Hindlimb muscle (tissue), 1 donor: Measurements from ENCODE around the gene MTNR1B. TPM values are rescaled to one million over a fixed set of nuclear protein-coding genes. Genes with fewer than 3 reads are reported as not detected.

ENCODE experiments used
- DNase-seq: peaks from one replicate; pipeline ENCODE4 v3.0.0-alpha.2; 2013
- polyA plus RNA-seq: library from polyadenylated mRNA; unstranded; fragments of 120-200 nt; gene quantifications from one replicate; pipeline ENCODE4 v1.2.1, GENCODE V29; 2013; ENCODE audit not compliant: insufficient read length

MTNR1B gene
- not detected for polyA plus RNA-seq

DNA sequence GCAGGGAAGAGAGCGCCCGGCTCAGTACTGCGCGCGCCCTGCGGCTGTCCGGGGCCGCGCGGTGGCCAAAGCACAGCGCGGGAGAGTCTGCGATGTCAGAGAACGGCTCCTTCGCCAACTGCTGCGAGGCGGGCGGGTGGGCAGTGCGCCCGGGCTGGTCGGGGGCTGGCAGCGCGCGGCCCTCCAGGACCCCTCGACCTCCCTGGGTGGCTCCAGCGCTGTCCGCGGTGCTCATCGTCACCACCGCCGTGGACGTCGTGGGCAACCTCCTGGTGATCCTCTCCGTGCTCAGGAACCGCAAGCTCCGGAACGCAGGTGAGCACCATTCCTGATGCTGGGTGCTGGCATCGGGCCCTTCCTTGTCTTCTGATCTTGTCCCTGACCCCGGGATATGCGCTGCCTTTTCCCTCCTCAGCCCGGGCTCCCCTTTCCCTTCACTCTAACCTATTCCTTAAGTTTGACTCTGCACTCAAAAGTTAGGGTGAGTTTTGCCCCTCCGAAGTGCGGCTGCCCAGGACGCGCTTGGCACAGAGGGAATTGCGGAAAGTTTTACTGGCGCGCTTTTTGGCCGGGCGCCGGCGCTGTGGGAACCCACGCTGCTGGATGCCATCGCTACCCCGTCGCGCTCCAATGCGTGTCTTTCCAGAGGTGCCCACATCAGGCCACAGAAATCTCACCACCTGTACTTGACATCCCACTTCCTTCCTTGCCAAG is at the start of gene MTNR1B:
MTNR1B (plus strand) TSS at position 18 of the 714 bp plus-strand sequence; CDS start at position 93, 75 bp downstream.
- no peak for DNase-seq

DNA sequence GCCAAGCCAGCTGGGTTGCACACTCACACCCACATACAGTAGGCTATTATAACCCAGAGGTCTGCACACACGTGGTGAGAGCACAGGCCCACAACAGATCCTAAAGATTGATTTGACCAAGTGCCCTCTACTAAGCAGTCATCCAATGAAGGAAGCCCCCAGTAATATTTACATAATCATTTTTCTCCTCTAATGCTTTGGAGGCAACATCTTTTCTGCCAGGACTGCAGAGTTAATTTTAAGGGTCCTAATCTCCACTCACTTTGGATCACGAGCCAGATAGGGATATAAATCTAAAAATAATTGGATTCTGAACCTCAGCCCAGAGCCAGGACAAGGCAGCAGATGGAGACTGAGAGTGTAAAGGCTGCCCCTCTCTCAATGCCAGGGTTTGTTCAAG is 49.1 kb upstream of the MTNR1B start:
- no peak for DNase-seq

DNA sequence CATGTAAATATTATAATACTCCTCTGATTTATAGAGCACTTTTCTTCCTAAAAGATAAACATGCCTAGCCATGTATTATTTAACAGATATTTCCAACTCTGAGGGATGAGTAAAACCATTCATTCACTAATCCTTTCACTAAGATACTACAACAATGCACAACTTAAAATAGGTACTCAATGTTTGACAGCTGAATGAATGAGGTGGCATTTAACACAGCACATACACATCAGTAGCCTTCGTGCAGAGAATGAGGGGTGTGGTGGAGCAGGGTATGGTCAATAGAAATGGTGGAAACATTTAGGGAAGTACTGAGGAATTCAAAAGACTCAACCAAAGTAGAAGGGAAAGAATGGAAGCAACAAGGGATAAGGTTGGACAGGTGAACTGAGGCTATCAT is 46.7 kb upstream of the MTNR1B start:
- DNase-seq = no peak

DNA sequence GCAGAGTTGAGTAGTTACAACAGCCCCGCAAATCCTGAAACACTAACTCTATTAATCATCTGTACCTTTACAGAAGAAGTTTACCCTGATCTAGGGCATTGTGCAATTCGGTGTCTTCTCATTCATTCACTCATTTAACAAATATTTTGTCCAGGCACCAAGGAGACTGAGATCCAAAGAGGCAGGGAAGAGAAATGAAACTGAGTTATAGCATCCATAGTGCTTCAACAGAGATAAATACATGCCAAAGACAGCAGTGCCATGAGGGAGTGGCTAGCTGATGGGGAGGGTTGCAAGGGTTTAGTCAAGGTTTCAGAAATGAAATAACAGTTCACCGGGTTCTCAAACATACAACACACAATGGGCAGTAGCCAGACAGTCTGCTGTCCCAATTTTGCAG is 40.2 kb upstream of the MTNR1B start:
- DNase-seq = no peak

DNA sequence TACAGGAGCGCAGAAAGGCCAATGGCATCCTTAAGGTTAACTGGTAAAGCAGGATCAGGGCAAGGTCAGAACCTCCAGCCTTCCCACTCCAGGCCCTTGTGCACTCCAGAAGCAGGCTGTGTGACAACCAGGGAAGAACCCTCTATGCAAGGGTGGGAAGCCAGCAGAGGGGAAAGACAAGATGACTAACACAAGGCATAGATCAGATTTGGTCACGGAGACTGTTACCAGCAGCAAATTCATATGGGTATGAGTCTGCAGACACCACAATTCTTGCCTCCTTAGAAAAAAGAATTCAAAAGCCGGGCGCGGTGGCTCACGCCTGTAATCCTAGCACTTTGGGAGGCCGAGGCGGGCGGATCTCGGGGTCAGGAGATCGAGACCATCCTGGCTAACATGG is 39.8 kb upstream of the MTNR1B start:
- no peak for DNase-seq

DNA sequence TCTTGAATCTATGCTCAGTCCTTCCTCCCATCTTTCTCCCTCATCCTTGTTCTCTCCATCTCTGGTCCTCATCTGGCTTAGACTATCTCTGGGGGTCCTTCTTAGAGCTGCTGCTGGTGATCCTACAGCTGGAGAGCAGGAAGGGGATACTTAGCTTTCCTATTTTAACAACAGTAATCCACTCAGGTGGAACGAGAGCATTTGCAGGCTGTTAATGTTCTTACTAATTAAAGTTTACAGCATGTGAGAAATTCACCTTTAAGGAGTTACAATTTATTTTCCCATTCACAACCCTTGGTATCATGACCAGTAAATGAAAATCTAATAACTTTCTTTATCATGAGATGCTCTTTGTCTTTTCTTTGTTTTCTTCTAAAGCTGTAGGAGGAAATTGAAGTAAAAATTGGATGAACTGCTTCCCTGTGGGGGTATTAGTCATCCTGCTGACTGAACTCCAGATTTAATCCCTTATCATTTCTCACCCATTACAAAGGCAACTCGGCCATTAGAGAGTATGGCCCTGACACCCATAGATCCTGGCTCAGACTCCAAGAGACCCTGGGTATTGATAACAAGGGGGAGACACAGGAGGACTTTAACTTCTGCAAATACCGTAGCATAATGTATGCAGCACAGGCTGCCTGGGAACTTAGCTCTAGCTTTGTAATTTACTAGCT is 37.6 kb upstream of the MTNR1B start:
- DNase-seq = no peak

DNA sequence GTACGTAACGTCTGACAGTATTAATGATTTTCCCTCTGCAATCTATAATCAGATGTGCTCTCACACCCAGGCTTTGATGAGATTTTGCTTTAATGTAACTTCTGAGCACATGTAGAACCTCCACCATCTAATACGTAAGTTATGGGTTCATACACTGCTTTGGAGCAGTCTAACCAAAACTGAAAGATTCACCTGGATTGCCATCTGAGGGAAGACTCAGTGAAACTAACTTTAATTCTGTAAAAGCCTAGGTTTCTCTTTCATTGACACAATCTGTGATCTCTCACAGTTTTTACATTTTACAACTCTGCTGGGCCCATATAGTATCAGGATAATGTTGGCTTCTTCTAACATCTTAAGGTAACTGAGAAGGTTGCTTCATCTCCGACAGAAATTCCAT is 30.1 kb upstream of the MTNR1B start:
- no peak for DNase-seq

DNA sequence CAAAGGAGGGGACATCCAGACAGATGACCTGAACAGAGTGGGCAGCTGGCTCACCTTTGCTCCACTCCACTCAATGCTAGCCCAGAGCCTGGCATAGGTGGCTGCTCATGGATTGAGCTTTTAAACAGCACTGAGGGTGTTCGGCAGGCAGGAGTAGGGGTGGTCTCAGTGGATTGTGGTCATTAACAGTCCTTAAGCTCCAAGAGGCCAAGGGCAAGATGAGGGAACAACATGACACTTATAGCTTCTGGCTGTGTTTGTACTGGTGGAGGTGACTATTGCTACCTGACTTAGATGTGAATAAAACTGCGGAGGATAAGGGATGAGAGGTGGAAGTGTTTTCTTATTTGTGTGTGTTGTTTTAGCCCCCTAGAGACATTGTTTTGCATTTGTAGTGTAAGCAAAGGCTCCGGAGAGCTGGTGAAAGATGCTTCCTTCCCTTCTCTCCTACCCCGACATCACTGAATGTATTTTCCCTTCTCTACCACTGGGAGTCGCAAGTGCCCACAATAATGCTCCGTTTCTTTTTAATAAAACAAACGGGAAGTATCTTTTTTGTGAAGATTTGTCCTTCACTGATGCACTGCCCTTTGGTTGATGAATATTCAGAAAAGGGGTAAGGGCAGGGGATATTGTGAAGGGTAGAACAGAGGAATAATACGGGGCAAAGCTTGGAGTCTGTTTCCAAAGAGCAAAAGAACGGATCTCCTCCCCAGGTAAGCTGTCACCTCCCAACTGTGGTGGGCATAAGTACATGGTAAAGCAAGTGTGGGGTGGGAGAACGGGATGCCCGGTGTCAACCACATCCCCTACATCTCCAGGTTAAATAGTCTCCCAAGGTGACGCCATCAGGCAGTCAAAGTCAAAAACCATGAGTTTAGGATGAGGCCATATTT is 27.5 kb upstream of the MTNR1B start:
- DNase-seq = peak; percentile 12

DNA sequence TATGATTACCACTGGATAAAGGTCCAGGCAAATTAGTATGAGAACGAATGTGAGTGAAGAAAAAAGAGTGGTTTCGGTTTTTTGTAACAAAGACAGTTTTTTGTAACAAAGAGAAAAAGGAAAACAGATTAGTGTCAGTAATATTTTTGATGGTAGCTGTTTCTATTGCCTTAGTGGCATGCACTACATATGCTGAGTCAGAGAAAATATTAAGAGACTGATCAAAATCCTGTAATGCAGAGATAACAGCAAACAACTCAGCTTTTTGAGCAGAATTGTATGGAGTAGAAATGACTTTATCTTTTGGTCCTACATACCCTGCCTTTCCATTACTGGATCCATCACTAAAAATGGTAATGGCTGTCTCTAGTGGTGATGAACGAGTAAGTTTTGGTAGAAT is 22.7 kb upstream of the MTNR1B start:
- DNase-seq = no peak

DNA sequence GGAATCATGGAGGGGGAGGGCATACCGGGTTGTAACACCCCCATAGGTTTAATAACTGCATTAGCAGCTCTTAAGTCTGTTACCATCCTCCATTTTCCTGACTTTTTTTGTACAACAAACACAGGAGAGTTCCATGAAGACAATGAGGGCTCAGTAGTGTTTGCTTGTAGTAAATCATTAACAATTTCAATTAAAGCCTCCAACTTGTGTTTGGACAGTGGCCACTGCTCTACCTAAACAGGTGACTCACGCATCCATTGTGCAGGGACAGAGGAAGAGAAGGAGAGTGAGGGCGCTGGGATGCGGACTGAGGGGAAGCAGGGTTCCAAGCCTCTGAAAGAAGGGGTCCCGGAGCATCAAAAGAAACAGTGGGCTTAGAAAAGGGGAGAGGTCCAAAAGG is 21.3 kb upstream of the MTNR1B start:
- no peak for DNase-seq

DNA sequence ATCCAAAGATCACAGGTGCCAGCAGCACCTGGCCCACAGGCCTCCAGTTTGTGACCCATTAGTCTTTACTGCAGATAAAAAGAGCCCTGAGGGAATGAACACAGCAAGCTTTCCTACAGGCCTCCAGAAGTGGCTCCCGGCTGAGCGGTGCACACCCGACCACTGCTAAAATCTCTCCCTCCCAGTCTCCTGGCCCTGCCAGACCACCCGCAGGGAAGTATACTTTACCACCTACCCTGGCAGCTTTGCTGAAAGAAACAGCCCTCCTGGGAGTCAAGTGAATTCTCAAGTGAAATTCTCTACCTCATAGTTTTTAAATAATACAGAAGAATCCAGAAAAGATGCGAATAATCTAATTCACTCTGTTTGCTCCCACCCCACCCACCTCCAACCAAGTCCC is 15.4 kb upstream of the MTNR1B start:
- DNase-seq = no peak

DNA sequence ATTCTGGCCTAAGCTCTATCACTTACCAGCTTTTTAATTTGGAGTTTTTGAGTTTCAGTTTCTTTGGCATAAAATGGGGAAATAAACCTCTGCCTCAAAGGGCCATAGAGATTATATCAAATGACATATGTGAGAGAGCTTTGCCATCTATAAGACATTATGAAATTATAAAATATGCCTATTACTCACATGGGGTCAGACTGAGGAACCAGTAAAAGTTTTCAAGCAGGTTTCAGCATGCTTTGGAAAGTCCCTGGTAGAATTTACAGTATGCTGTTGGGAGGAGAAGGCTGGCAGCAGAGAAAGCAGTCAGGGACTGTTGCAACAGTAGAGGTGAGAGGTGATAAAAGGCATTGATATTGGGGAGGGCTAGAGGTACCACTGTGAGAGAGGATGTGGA is 13.6 kb upstream of the MTNR1B start:
- no peak for DNase-seq

DNA sequence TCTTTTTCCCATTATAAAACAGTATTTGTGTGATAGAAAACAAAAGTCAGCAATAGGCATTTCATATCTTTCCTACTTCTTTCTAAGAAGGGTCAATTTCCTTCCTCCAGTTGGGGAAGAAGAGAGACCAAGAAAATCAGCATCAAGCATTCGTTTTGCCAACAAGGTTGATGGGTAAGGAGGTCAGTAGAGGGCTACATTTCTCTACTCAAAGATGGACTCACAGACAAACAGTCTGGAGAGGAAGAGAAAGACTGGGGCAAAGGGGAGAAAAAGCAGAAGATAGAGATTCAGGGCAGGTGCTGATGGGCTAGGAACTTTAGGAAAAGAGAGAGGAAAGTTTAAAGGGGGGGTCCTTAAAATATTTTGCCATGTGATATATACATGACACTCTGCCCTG is 8.6 kb upstream of the MTNR1B start:
- no peak for DNase-seq

DNA sequence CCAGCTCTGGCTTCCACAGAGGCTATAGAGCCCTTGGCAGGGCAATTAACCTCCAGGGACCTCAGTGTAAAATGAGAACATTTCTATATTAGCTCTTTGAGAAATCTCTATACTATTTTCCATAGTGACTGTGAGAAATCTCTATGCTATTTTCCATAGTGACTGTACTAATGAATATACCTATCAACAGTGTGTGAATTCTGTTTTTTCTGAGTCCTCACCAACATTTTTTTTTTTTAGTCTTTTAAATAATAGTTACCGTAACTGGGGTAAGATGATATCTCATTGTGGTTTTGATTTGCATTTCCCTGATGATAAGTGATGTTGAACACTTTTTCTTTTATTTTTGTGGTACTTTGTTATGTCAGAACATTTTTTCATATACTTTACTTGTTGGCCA is 7.0 kb upstream of the MTNR1B start:
- no peak for DNase-seq

DNA sequence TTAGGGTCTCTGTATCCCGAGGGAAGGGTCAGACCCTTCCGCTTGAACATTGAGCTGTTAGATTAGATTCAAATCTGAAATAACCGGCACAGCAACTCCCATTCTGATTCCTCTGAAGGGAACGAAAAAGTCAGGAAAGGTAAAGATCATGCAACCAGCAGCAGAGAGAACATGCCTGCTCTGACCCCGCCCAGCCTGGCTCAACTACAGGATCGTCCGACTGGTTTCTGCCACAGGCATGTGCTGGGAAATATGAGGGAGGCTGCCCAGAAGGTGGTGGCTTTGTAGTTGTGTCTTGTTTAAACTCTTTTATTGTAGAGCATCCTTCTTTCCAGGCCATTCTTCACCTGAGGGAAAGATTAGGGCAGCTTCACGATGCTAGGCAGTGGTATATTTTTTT is 5.0 kb upstream of the MTNR1B start:
- no peak for DNase-seq

DNA sequence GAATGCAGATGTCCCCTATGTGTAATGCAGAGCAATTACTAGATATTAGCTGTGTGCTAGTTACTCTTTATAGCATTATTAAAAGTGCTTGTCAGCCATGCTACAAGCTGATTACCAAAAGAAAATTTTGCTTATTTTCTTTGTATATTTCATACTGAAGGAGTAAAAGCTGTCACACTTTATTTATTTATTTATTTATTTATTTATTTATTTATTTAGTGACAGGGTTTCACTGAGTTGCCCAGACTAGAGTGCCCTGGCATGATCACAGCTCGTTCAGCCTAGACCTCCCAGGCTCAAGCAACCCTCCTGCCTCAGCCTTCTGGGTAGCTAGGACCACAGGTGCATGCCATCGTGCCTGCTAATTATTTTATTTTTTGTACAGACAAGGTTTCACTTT is 4.3 kb upstream of the MTNR1B start:
- DNase-seq = no peak

DNA sequence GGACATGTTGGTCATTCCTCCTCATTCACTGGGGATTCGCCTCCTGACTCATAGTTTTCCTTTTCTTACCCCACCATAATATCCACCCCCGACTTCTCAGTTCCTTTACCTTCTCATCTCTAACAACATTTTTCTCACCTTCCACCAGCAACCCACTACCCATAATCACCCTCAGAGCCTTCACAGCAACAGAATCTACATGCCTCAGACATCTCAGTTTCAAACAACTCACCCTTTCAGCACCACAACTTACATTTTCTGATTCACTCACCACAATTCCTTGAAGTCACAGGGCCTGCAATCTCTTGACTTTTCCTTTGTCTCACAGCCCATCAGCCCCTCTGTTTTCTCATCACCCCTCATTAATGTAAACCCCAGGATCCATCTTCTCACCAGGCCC is 2.3 kb upstream of the MTNR1B start:
- DNase-seq = no peak

DNA sequence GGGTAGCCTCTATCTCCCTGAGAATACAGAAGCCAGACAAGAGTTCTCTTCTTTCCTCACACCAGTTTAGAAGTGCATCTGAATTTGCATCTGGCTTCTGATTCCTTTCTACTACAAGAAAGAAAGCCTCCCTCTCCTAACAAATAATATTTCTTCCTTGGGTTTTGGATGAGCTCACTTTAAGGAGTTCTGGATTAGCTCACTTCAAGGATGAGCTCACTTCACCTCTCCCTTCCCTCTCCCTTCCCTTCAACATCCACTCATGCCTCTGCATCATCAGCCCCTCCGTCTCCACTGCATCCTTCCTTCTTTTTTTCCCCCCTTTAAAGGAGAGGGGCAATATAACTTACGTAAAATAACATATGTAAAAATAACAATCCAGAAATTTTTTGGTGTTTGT is 1.6 kb upstream of the MTNR1B start:
- no peak for DNase-seq

DNA sequence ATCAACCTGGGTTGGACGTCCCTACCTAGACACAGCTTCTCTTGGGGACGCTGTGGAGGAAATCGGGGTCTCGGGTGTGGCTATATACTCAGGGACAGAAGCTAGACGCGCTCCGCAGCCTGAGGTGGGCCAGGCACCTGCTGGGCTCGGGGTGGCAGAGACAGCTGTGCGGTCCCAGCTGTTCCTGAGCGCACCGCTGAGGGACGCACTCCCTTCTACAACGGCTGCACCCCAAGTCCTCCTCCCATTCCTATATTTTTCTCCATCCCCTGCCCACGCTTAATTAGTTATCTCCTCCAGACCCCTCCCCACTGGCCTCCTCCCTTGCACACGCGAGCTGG is 188 bp upstream of the MTNR1B start:
- no peak for DNase-seq

DNA sequence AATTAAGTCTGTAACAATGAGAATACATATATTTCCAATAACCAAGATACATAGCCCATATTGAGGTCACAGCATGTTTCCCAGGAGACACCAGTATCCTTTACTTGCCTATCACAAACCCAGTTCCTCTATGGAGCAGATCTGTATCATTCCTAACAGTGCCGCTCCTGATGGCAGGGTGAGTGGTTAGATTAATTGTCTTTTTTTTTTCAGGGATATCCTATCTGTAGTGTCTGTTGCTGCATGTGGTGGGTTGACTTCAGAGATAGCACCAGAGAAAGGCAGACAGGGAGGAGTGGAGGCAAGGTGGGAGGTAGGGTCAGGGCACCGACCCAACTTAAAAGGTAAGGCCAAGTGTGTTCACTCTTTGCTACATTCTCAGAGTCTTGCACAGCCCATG is 2.8 kb downstream of the MTNR1B start:
- no peak for DNase-seq

DNA sequence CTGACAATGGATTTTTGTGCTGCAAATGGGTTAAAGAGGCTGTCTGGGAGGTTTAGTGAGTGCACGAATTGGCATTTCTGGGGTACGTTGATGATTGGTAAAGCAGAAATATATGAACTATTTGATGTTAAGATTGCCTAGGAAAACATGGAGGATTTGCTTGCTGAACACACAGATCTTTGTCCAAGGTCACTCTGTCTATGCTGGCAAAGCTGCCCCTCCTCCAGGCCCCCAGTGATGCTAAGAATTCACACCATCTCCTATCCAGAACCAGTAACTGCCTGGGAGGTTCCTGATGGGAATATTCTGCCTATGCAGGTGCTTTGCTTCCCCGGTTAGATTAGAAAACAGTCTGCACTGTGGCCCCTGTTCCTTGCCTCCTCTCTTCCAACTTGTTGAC is 5.8 kb downstream of the MTNR1B start:
- no peak for DNase-seq

DNA sequence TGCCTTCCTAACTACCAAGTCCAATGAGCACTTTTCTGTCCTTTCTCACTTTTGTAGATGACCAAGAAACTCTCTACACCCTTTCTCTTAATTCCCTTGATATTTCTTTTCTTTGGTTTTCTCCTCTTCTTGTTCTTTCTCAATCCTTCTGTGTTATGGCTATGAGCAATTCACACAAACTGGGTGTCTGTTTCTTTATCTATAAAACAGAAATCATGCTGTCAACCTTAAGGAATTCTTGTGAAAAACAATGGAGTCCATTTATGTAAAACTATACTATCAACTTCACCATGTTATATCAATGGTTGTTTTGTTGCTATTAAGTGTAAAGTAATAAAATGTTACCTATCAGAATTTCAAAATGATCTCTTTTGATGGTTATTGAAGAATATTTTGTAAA is 7.2 kb downstream of the MTNR1B start:
- DNase-seq = no peak

DNA sequence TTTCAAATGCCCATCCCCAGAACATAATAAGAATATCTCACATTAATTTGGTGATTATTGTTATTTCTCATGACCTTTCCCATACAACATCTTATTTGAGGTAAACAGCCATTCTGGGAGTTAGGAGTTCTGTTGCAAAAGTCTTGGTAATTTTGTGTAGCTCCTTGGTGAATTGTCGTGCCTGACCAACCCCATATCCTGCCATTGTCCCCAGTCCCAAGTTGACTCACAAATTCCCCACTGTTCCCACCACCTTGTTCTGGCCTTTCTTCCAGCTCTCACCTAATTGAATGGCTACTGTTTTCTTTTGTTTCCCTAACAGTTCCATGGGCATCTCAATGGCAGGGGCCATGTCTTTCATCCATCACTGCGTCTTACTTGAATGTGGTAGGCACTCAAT is 8.0 kb downstream of the MTNR1B start:
- no peak for DNase-seq
